DND-41 (cell line): ENCODE measurements around the gene CDC6.
"Not testable (repeated sequence)": the region's sequence is repeated elsewhere in the genome, so short reads cannot be mapped to it uniquely, and the experiment has no call there.

Experiments
- EZH2 ChIP-seq: IDR thresholded peaks from 3 replicates; pipeline ENCODE4 v1.6.1; 2012; ENCODE audit warnings: borderline replicate concordance, low read depth, mild to moderate bottlenecking, moderate library complexity, low read length, inconsistent platforms; ENCODE audit not compliant: severe bottlenecking
- TF ChIP-seq, protein P1 (sequence below): IDR thresholded peaks from 2 replicates; pipeline ENCODE4 v1.5.1; 2012; ENCODE audit warnings: borderline replicate concordance, low read length, moderate library complexity, mild to moderate bottlenecking; ENCODE audit not compliant: poor library complexity, severe bottlenecking; ENCODE audit errors: extremely low read depth

DNA sequence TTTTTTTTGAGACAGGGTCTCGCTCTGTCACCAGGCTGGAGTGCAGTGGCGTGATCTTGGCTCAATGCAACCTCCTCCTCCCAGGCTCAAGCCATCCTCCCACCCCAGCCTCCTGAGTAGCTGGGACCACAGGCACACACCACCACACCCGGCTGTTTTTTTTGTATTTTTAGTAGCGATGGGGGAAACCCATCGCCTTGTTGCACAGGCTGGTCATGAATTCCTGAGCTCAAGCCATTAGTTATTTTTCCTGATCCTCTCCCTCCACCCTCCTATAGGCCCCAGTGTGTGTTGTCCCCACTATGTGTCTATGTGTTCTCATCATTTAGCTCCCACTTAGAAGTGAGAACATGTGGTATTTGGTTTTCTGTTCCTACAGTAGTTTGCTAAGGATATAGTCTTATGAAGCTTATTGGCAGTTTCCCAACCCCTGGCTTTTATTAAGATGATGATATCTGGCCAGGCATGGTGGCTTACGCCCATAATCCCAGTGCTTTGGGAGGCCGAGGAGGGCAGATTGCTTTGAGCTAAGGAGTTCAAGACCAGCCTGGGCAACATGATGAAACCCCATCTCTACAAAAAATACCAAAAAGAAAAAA lies 11.6 kb downstream of the CDC6 start:
- not testable (repeated sequence) for TF ChIP-seq EZH2
- TF ChIP-seq, protein P1, sequence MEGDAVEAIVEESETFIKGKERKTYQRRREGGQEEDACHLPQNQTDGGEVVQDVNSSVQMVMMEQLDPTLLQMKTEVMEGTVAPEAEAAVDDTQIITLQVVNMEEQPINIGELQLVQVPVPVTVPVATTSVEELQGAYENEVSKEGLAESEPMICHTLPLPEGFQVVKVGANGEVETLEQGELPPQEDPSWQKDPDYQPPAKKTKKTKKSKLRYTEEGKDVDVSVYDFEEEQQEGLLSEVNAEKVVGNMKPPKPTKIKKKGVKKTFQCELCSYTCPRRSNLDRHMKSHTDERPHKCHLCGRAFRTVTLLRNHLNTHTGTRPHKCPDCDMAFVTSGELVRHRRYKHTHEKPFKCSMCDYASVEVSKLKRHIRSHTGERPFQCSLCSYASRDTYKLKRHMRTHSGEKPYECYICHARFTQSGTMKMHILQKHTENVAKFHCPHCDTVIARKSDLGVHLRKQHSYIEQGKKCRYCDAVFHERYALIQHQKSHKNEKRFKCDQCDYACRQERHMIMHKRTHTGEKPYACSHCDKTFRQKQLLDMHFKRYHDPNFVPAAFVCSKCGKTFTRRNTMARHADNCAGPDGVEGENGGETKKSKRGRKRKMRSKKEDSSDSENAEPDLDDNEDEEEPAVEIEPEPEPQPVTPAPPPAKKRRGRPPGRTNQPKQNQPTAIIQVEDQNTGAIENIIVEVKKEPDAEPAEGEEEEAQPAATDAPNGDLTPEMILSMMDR = not testable (repeated sequence)
